Effector memory CD4-positive, alpha-beta T cell (primary cell): ENCODE results near the gene PPIF.

ENCODE experiments used
- DNase-seq, 3 donors: peaks; one replicate each; pipeline ENCODE4 v3.0.0-alpha.2; 2020
- H3K27ac ChIP-seq: 2 replicates; pipeline ENCODE4 v1.7.0; 2013; ENCODE audit warnings: mild to moderate bottlenecking, low read length, moderate library complexity; ENCODE audit not compliant: insufficient read depth, poor library complexity, severe bottlenecking
- H3K27me3 ChIP-seq: replicated peaks from 2 replicates; pipeline ENCODE4 v1.7.0; 2013; ENCODE audit warnings: mild to moderate bottlenecking, low read length; ENCODE audit not compliant: insufficient read depth, control insufficient read depth, poor library complexity, severe bottlenecking
- H3K36me3 ChIP-seq: 2 replicates; pipeline ENCODE4 v1.7.0; 2013; ENCODE audit warnings: mild to moderate bottlenecking, low read length, moderate library complexity; ENCODE audit not compliant: control insufficient read depth, insufficient read depth
- H3K4me1 ChIP-seq: 2 replicates; pipeline ENCODE4 v1.7.0; 2013; ENCODE audit warnings: low read length, mild to moderate bottlenecking; ENCODE audit not compliant: control insufficient read depth, insufficient read depth, poor library complexity, severe bottlenecking
- H3K4me3 ChIP-seq: 2 replicates; pipeline ENCODE4 v1.7.0; 2013; ENCODE audit warnings: low read length, low read depth, mild to moderate bottlenecking; ENCODE audit not compliant: insufficient read depth, poor library complexity, severe bottlenecking
- H3K9me3 ChIP-seq: 2 replicates; pipeline ENCODE4 v1.7.0; 2013; ENCODE audit warnings: mild to moderate bottlenecking, low read length, moderate library complexity; ENCODE audit not compliant: control insufficient read depth

Gene PPIF

GRCh38 chr10:79387466-79387973, 40.3 kb downstream of the PPIF start:
- Histone ChIP-seq H3K4me1 (no peaks in the 10 kb centered on the region), H3K4me3 (no peak overlapping the region), H3K36me3 (no peaks in the 10 kb centered on the region), H3K27me3 (no peaks in the 10 kb centered on the region), H3K27ac (no peak overlapping the region), H3K9me3 (no peaks in the 10 kb centered on the region)
- DNase-seq: no peak

GRCh38 chr10:79387974-79388850, 40.9 kb downstream of the PPIF start:
- H3K36me3 ChIP-seq: no peaks in the 10 kb centered on the region
- H3K4me1 ChIP-seq: no peaks in the 10 kb centered on the region
- H3K27me3 ChIP-seq: no peaks in the 10 kb centered on the region
- H3K9me3 ChIP-seq: no peaks in the 10 kb centered on the region
- no peak overlapping the region for H3K4me3 ChIP-seq
- H3K27ac ChIP-seq: no peak overlapping the region
- no peak for DNase-seq

GRCh38 chr10:79390057-79390456, 42.8 kb downstream of the PPIF start:
- Histone ChIP-seq H3K27me3 (no peaks in the 10 kb centered on the region), H3K4me1 (no peaks in the 10 kb centered on the region), H3K27ac (no peak overlapping the region), H3K36me3 (no peaks in the 10 kb centered on the region), H3K9me3 (no peaks in the 10 kb centered on the region), H3K4me3 (no peak overlapping the region)
- no peak for DNase-seq

GRCh38 chr10:79390551-79391229, 43.4 kb downstream of the PPIF start:
- Histone ChIP-seq H3K9me3 (no peaks in the 10 kb centered on the region), H3K4me3 (no peak overlapping the region), H3K27me3 (no peaks in the 10 kb centered on the region), H3K4me1 (no peaks in the 10 kb centered on the region), H3K27ac (no peak overlapping the region), H3K36me3 (no peaks in the 10 kb centered on the region)
- DNase-seq: no peak

GRCh38 chr10:79391231-79392019, 44.2 kb downstream of the PPIF start:
- DNase-seq: no peak
- Histone ChIP-seq H3K36me3 (no peaks in the 10 kb centered on the region), H3K4me1 (no peaks in the 10 kb centered on the region), H3K27ac (no peak overlapping the region), H3K4me3 (no peak overlapping the region), H3K9me3 (no peaks in the 10 kb centered on the region), H3K27me3 (no peaks in the 10 kb centered on the region)

- Histone ChIP-seq H3K36me3 (no peaks in the 10 kb centered on the region), H3K27ac (no peak overlapping the region), H3K4me3 (no peak overlapping the region), H3K27me3 (no peaks in the 10 kb centered on the region), H3K9me3 (no peaks in the 10 kb centered on the region), H3K4me1 (no peaks in the 10 kb centered on the region)
- DNase-seq: no peak
Observed at GRCh38 chr10:79392020-79392398, 44.7 kb downstream of the PPIF start.

GRCh38 chr10:79392506-79393176, 45.4 kb downstream of the PPIF start:
- no peak for DNase-seq
- no peaks in the 10 kb centered on the region for H3K9me3 ChIP-seq
- H3K4me3 ChIP-seq: no peak overlapping the region
- H3K4me1 ChIP-seq: no peaks in the 10 kb centered on the region
- H3K36me3 ChIP-seq: no peaks in the 10 kb centered on the region
- no peak overlapping the region for H3K27ac ChIP-seq
- no peaks in the 10 kb centered on the region for H3K27me3 ChIP-seq

- no peaks in the 10 kb centered on the region for H3K27me3 ChIP-seq
- no peaks in the 10 kb centered on the region for H3K4me1 ChIP-seq
- H3K36me3 ChIP-seq: no peaks in the 10 kb centered on the region
- H3K27ac ChIP-seq: no peak overlapping the region
- H3K4me3 ChIP-seq: no peak overlapping the region
- no peaks in the 10 kb centered on the region for H3K9me3 ChIP-seq
- DNase-seq: no peak
Observed at GRCh38 chr10:79393221-79393923, 46.1 kb downstream of the PPIF start.

- Histone ChIP-seq H3K27ac (no peak overlapping the region), H3K4me1 (no peaks in the 10 kb centered on the region), H3K27me3 (no peaks in the 10 kb centered on the region), H3K9me3 (no peaks in the 10 kb centered on the region), H3K4me3 (no peak overlapping the region), H3K36me3 (no peaks in the 10 kb centered on the region)
- DNase-seq: no peak
Observed at GRCh38 chr10:79393924-79394610, 46.8 kb downstream of the PPIF start.
